NB4 (cell line): ENCODE results near the gene TAGLN2.
A peak's percentile ranks its signal among the peaks of the same experiment; 100 is the strongest.

Experiments
- DNase-seq: peaks from one replicate; pipeline ENCODE4 v3.0.0; 2010; ENCODE audit warnings: low read depth
- H3K4me3 ChIP-seq: one replicate; pipeline ENCODE4 v1.5.1; 2011; ENCODE audit warnings: mild to moderate bottlenecking, low read depth, low read length, moderate library complexity
- CTCF ChIP-seq: IDR thresholded peaks from one replicate; pipeline ENCODE4 v1.5.1; 2012; ENCODE audit warnings: low read depth, low read length
- MAX ChIP-seq: IDR thresholded peaks from 2 replicates; pipeline ENCODE4 v1.6.1; 2011; ENCODE audit warnings: low read depth, low read length
- MYC ChIP-seq: IDR thresholded peaks from 2 replicates; pipeline ENCODE4 v1.6.1; 2011; ENCODE audit warnings: low read depth, low read length
- POLR2A ChIP-seq: IDR thresholded peaks from 2 replicates; pipeline ENCODE4 v1.6.1; 2011; ENCODE audit warnings: mild to moderate bottlenecking; ENCODE audit not compliant: insufficient read length; ENCODE audit errors: extremely low read depth

TAGLN2 gene

GRCh38 chr1:159915571-159916241 is 9.6 kb downstream of the TAGLN2 start:
- TF ChIP-seq CTCF (no peak), POLR2A (no peak), MYC (no peak), MAX (no peak)
- no peak for DNase-seq

GRCh38 chr1:159914252-159915018 is 10.9 kb downstream of the TAGLN2 start:
- no peak for DNase-seq
- no peak overlapping the region for H3K4me3 ChIP-seq
- TF ChIP-seq MAX (no peak), POLR2A (no peak), CTCF (no peak), MYC (no peak)

More at GRCh38 chr1:159915571-159916241, 9.6 kb downstream of the TAGLN2 start:
- H3K4me3 ChIP-seq: no peak overlapping the region

GRCh38 chr1:159913451-159914192 is 11.7 kb downstream of the TAGLN2 start:
- TF ChIP-seq CTCF (no peak), POLR2A (no peak)
- no peak overlapping the region for H3K4me3 ChIP-seq
- no peak for DNase-seq

GRCh38 chr1:159911326-159912070 is 13.8 kb downstream of the TAGLN2 start:
- TF ChIP-seq POLR2A (no peak), CTCF (no peak), MAX (no peak), MYC (no peak)
- no peak overlapping the region for H3K4me3 ChIP-seq
- peak; percentile 45 for DNase-seq

- no peak for TF ChIP-seq MYC
- no peak for TF ChIP-seq POLR2A
- TF ChIP-seq MAX: no peak
- no peak for TF ChIP-seq CTCF
- no peak for DNase-seq
Measured at GRCh38 chr1:159908031-159908940, 17.0 kb downstream of the TAGLN2 start.

More at GRCh38 chr1:159908031-159908940, 17.0 kb downstream of the TAGLN2 start:
- H3K4me3 ChIP-seq: no peak overlapping the region
